Right renal cortex interstitium (tissue), 3 donors: ENCODE results near the gene VAV2. TPM values are rescaled to one million over a fixed set of nuclear protein-coding genes. Genes with fewer than 3 reads are reported as not detected.

Experiments used
- DNase-seq, 3 donors: peaks; one replicate each; pipeline ENCODE4 v3.0.0-alpha.2; 2013; ENCODE audit warnings: low read depth in 3 of 3, low spot score in 2 of 3
- polyA plus RNA-seq, 3 donors: library from polyadenylated mRNA; unstranded; fragments of 120-200 nt; gene quantifications; one replicate each; pipeline ENCODE4 v1.2.1, GENCODE V29; 2013; ENCODE audit not compliant: insufficient read length in 3 of 3

VAV2 gene
- polyA plus RNA-seq, 3 donors, result 34.2 to 34.8 (median 34.8) TPM

DNA sequence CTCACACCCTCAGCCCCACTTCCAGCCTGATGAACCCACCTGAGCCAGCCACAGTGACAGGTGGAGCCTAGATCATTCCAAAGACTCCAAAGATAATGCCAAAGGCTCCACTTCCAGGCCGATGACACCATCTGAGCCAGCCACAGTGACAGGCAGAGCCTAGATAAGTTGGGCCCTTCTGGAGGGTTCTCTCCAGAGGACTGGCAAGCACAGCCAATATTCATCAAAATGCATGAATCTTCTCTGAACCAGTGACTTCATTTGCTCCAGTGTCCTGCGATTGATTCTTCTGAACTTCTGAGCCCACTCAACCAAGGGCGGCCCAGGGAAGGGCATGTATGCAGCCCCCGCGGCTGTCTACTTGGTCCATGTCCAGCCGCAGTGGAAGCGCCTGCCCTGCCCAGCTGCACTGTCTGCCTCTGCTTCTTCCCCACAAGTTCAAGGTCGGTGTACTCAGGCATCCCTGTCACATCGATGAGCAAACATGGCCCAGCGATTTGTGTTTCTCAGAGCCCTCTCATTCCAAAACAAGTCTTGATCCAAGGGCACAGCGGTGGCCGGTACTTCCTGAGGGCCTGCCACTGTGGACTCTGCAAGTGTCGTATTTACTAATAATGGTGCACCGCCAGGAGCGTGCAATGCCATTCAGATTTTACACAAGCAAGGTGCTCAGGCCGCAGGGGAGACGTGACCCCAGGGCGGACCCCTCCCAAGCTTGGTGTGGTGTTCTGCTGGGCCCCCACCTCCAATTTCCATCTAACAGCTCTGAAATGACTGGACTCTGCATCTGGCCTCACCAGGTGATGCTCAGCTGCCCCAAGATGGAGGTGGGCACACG lies 107.0 kb downstream of the VAV2 start:
- DNase-seq, result no peak

DNA sequence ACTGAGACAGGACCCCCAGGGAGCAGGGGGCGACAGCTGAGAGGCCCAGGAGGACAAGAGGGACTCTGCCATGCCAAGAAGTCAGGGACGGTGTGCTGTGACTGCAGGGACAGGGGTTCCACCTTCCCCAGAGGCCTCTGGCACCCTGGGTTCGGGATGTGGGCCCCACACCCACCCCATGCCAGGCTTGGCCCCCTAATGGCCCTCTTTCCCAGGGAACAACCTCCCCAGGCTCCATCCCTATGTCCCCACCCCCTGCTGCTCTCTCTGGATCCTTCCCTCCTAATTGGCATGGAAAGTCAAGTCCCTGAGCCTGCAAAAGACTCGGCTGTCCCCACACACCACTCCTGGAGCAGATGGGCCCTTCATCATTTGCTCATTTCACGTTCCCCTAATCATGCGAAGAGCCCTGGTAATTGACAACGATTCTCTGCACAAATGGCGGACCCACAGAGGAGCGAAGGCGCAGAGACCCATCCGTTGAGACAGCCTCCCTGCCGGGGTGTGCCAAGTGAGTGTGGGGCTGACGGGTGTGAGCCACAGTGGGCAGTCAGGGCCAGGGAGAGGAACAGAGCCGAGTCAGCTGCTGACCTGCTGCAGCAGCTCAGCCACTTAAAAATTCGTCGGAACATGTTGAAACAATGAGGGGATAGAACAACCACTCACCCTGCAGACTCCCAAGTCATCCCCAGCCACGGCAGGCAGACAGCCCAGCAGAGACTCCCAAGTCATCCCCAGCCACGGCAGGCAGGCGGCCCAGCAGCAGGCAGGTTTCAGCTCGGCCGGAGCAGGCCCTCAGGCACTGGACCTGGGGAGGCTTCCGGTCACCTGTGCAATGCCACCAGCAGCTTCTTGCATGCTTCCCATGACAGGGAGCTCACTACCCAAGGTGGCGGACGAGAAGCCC lies 109.0 kb downstream of the VAV2 start:
- DNase-seq, result no peak

DNA sequence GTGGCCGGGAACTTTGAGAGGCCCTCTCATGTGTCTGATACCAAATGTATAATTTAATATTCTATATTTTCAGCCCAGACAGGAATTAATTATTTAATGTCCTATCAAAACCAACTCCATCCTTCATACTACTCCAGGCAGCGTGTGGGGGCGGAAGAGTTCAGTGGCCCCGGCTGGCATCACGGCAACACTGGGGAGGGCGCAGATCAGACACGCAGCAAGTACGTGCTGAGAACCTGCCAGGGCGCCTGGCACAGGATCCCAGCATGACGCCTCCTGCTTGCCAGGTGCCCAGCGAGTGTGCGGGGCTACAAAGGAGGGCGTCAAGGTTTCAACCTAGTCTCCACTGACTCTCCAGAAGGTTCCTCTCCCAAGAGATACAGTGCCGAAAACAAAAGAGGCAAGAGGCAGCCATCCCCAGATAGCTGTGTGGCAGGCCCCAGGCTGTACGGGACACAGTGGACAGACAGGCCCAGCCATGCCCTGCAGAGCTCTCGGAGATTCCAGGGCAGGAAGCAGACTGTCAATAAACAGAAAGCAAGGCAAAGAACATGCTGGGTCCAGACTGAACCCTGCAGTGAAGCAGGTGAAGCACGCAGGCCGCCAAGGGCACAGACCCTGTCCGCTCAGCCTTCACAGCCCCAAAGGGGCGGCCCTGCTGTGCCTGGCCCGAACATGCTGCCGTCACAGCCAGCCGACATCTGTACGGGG lies 110.3 kb downstream of the VAV2 start:
- no peak for DNase-seq

DNA sequence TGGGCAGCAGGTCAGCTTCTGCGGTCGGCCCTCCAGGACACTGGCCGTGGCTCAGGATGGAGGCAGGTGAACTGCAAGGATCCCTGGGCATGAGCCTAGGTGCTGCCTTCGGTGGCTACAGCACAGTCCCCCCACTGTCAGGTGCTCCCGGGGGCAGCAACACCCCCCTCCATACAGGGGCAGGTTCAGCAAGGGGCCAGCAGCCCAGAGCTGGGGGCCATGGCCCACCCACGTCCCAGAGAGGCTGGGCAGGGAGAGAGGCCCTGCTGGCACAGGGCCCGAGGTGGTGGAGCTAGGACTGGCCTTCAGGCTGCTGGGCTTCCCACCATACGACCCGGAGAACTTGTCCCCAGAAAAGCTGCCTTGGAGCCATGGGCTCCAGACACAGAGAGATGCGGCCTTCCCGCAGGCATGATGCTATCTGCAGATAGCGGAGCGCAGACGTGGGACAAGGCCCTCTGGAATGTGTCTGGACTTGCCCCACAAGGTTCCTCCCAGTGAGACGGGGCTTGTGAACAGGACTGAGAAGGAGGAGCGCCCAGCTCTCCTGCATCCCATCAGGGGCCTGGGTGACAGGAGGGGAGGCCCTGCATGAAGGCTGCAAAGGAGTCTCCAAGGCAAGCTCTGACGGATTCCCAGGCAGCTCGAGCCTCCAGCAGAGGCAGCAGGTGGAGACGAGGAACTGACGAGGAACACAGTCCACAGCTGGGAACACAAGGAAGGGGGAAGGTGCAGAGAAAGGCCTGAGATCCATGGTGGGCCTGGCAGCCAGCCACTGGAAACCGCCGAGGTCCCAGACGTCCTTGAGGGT lies 111.1 kb downstream of the VAV2 start:
- DNase-seq, result no peak

DNA sequence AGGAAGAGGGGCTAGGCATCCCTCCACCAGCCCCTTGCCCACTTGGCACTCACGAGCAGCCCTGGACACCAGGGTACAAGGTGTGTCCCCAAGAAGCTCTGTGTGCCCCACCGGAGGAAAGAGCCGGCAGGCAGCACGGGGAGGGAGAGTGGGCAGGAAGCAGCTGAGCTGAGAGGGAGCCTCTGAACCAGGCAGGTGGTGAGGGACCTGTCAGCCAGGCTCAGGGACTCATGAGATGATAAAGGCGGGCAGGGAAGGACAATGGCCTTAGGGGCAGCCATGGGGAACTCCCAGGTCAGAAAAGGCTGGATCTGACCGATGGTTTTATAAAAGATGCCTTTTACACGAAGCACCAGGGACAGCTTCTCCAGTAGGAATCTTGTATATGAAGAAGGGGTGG lies 112.0 kb downstream of the VAV2 start:
- DNase-seq, result no peak

DNA sequence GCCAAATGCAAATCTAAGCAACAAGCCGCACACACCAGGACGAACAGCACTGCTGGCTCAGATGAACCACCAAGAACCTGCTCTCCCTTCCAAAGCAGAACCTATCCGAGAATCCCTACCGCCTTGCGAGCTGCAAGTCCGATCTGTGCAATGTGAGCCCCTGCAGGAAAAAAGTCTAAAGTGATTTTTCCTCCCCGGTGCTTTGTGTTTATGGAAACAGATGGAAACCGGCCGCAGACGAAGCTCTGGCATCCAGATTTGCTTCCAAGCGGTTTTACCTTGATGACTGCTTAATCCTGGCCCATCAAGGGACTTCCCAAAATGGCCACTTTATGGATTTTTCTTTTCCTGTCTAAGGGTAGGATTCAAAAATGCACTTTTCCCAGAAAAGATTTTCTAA lies 112.5 kb downstream of the VAV2 start:
- no peak for DNase-seq

DNA sequence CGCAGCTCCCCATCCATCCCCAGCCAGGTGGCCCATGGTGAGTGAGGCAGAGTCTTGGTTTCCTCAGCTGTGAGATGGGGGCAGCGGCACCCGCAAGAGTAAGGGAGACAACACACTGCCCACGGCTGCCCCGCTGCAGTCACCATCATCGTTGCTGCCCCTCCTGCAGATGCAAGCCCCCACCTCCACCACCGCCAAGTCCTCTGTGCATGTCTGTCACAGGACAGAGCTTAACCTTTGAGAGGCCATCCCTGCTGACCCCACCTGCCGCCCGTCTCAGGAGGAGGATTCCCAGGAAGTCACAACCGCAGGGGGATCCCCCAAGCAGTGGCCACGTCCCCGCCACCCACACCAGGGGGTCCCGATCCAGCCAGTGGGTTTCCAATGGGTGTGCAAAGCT lies 113.7 kb downstream of the VAV2 start:
- DNase-seq, result no peak

DNA sequence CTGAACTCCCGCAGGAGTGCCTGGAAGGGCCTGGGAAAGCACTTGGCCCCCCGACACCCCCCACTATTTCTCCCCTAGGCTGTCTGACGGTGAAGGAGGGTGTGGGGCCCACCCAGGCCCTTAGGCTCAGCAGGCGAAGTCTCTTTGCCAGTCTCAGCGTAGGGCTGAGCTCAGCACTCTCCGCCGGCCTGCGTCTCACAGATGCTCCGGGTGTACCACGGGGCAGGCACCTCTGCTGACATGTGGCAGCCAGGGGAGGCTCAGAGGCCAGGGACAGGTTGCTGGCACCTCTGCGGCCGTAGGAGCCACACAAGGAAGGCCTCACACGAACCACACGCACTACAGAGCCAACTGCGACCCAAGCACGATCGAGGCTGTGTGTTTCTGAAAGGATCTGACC lies 114.2 kb downstream of the VAV2 start:
- no peak for DNase-seq

DNA sequence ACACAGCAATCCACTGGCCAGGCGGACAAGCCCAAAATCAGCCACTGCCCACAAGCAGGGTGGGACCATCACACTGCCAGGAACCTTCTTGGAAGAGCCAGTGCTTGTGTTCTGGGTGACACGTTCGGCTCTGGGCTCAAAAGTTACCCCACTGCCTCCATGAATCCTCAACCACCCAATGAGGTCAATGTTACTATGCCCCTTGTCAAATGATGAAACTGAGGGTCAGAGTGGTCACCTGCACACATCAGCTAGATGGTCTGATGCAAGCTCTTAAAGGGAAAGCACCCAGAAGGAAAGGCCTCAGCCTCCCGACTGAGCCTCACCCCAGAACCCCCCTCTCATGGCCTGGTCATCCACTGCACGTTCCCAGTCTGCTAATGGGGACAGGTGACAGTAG lies 114.8 kb downstream of the VAV2 start:
- no peak for DNase-seq

DNA sequence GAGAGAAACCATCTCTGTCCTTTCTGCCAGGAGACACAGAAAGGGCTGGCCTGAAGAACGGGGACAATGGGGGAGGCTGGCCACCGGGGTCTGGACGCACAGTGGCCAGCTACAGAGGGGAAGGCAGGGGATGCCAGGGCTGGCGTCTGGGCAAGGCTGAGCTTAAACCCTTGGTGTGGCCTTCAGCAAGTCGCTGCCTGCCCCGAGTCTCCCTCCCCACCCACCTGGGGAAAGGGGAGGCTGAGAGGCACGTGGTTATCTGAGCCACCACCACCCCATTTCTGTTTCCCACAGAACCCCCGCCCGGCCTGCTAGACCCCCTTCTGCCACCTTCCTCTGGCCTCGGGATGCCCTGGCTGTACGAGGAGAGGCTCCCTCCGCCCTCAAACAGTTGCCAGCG lies 115.3 kb downstream of the VAV2 start:
- no peak for DNase-seq

DNA sequence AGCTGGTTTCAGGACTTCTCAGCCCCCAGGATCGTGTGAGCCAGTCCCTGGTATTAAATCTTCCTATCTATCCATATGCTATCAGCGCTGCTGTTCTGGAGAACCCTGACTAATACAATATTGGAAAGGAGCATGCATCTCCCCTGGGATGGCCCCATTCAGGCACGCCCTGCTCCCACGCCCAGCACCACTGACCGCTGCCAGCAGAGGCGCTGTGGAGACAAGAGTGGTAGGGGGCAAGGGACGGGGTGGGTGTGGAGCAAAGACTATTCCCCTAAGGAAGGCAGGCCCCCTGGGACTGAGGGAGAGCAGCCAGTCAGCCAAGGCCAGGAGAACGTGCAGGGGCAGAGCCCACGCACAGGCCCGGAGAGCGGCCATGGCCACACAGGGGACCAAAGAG lies 116.0 kb downstream of the VAV2 start:
- DNase-seq, result no peak

DNA sequence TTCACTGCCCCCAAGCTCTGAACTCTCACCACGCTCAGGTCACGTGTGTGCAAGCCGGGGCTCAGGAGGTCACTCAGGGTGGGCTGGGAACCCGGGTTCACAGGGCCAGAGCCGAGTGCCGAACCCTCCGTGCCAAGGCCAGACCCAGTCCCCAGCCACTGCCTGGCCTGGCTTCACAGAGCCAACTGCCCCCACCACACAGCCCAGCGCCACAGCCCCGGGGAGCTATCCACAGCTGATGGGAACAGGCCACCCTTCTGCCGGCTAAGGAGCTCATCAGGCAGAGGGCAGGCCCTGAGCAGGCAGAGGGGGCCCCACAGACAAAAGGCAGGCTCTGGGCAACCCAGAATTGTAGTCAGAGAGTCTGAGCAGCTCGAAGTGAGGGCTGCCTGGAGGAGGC lies 117.0 kb downstream of the VAV2 start:
- no peak for DNase-seq

DNA sequence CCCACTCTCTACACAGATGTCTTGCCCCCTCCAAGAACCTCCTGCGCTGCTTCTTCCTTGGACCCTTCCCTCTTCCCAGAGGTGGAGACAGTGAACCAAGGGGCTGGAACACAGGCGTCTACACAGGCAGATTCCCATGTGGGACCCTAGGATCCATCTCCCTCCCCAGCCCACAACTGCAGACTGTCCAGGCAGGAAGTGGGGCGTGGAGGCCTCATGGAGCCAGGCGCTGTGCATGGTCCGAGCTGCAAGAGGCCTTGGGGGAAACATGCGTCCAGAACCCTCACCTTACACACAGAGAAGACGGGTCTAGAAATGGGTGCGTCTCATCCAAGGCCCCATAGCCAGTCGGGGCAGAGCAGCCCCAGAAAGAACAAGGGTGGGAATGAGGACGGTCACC lies 117.5 kb downstream of the VAV2 start:
- no peak for DNase-seq

DNA sequence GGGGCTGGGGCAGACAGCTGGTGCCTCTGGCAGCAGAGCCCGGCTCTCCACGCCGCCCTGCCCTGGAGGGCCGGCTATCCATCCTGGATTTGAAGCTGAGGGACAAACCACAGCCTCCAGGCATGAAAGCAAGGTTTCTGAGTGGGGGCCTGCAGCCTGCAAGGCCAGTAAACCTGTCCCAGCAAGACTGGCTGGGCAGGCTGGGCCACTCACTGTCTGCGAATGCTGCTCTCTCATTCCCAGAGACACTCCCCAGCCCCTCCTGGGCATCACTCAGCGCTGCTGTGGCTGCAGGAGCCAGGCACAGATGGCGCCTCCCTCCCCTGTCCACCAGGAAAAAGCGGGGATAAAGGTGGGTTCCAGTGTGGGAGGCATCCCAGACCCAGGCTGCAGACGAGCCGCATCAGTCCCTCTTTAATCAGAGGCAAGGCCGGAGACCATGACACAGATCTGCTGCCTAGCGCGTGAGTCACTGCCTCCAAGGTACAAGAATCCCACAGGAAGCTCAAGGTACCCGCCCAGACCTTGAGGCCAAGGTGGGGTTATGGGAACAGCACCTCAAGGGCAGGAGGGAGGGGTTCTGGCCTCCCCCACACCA lies 118.0 kb downstream of the VAV2 start:
- no peak for DNase-seq

DNA sequence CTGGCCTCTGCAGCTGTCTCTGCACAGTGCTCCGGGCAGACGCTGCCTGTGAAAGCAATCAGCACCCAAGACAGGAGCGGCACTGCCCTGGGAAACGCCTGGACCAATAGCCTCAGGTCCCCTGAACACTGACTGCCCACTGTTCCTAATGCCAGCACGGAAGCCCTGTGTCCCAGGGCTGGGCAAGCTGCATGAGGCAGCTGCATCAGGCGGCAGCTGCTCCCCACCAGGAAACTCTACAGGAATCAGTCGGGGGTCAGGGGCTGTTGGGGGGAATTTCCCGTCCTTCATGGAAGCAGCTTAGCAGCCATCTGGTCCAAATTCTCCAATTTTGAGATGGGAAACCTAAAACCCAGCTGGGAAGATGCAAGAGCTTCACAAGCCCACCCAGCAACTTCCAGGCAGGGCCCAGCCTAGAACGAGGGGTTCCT lies 118.6 kb downstream of the VAV2 start:
- DNase-seq, result no peak

DNA sequence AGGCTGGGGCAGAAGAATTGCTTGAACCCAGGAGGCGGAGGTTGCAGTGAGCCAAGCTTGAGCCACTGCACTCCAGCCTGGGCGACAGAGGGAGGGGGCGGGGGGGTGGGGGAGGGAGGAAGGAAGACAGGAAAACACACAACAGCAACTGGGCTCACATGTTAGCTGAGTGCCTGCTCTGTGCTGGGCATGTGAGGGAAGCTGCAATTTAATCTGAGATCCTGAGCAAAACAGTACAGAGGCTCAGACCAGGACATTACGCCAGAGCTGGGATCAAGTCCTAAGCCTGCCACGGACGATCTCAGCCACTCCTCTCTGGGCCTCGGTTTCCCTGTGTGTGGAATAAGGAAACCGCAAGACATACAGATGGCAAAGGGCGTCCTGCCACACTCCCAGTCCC lies 119.1 kb downstream of the VAV2 start:
- DNase-seq, result no peak

DNA sequence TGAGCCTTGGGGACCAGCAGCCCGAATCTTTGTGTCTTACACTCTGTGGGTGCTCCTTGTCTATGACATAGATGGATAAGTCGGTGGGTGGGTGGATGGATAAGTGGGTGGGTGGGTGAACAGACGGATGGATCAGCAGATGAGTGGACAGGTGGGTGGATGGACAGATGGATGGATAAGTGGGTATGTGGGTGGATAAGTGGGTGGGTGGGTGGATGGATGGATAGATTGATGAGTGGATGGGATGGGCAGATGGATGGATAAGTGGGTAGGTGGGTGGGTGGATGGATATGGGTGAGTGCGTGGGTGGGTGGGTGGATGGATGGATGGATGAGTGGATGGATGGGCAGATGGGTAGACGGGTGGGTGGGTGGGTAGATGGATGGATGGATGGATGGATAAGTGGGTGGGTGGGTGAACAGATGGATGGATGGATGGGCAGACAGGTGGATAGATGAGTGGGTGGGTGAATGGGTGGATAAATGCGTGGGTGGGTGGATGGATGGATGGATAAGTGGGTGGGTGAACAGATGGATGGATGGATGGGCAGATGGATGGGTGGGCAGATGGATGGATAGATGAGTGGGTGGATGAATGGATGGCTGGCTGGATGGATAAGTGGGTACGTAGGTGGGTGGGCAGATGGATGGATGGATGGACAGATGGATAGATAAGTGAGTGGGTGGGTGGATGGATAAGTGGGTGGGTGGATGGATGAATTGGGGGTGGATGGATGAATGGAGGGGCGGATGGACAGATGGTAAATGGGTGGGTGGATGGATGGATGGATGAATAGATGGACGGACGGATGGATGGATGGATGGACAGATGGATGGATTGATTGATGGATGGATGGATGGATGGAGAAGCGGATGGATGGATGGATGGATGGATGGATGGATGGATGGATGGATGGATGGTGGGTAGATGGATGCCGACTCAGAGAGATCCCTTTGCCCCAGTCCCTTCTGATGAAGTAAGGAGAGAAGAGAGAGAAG lies 121.2 kb downstream of the VAV2 start:
- no peak for DNase-seq

DNA sequence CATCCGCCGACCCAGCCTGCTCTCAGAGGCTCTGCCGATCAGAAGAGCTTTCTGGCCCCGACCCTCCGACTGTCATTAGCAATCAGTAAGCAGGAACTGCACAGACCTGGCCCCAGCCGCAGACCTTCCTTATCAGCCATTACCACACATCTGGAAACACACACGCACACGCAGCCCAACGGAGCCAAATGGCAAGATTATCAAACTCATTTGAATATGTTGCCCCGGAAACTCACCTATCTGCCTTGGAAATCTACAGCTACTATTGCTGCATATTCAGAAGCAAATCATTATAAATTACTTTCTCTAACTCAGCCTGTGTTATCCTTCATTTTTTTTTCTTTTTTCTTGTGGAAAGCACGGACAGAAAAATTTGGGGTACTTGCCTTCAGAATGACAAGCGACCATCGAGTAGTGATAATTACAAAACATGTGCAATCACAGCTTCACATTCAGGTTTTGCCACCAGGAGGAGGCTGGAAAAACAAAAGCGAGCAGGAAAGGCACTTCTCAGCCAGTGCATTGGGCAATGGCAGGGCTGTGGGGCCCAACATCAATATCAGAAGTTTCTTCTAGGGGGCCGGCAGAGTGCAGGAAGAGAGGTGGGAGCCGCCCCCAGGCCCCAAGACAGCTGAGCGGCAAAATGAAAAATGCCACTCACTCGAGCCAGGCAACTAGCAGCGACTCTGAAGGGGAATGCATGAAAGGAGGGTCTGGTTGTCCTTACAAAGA lies 122.3 kb downstream of the VAV2 start:
- DNase-seq, result no peak
